Loucy (cell line): ENCODE data around the gene MOV10L1.

Experiments
- CTCF ChIP-seq: fragments of 200-600 bp; sonication (generic); conservative IDR thresholded peaks from 2 replicates; pipeline ENCODE4 v1.5.1; 2014; ENCODE audit warnings: mild to moderate bottlenecking, antibody characterized with exemption, low read length
- EZH2phosphoT487 ChIP-seq: fragments of 200-600 bp; IDR thresholded peaks from 2 replicates; pipeline ENCODE4 v1.6.1; 2018; ENCODE audit warnings: antibody characterized with exemption, mild to moderate bottlenecking, moderate library complexity, borderline replicate concordance

DNA sequence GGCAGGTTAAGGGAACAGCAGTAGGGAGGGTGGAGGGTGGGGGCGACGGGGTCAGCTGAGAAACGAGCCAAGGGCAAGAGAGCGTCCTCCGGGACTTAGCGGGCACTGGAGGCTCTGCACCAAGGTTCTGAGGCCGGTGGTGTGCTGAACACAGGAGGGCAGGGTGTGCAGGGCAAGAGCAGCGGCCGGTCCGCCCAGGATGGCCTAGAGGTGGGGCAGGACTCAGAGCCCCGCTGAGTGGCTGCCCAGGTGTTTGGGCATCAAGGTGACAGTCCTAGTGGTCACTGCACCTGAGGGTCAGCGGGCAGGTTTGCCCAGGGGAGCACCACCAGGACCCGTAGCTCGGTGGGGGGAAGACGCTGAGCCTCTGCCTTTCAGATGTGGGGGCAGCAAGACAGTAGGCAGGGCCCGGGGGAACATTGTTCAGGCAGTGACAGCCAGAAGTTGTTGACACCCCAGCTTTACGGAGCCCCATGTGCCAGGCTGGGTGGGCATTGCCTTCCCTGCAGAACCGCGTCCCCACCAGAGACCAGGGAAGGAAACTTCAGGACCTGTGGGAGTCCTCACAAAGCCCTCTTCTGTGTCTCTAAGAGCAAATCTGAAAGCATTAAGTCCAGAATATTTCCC is 27.2 kb upstream of the MOV10L1 start:
- TF ChIP-seq CTCF (no peak), EZH2phosphoT487 (no peak)
